PFSK-1 (cell line): ENCODE results near the gene ZNF385D.

Experiments used
- FOXP2 ChIP-seq: optimal IDR thresholded peaks from 2 replicates; pipeline ENCODE3; 2011; ENCODE audit warnings: borderline replicate concordance, control low read depth, inconsistent platforms; ENCODE audit not compliant: insufficient read depth; ENCODE audit errors: extremely low read length, extremely low read depth
- POLR2AphosphoS5 ChIP-seq: IDR thresholded peaks from 2 replicates; pipeline ENCODE4 v1.6.1; 2012; ENCODE audit warnings: low read depth, mild to moderate bottlenecking, control low read depth, low read length, moderate library complexity
- REST ChIP-seq, 2 experiments: IDR thresholded peaks; 2 replicates each; pipeline versions ENCODE4 v1.6.1 to v1.8.0; 2011 to 2012; ENCODE audit warnings: low read depth in 2 of 2, low read length in 2 of 2, control low read depth in 1 of 2, inconsistent platforms in 1 of 2, mild to moderate bottlenecking in 1 of 2, moderate library complexity in 1 of 2; ENCODE audit not compliant: insufficient read depth in 1 of 2
- SIN3A ChIP-seq: IDR thresholded peaks from 2 replicates; pipeline ENCODE4 v1.6.1; 2012; ENCODE audit warnings: mild to moderate bottlenecking, low read length, moderate library complexity, borderline replicate concordance; ENCODE audit not compliant: insufficient read depth
- TAF1 ChIP-seq: IDR thresholded peaks from 2 replicates; pipeline ENCODE4 v1.6.1; 2012; ENCODE audit warnings: low read length, control low read depth, borderline replicate concordance; ENCODE audit not compliant: insufficient read depth

The ZNF385D gene

GRCh38 chr3:21647961-21648360 lies 103.0 kb downstream of the ZNF385D start:
- TF ChIP-seq SIN3A (no peak), FOXP2 (no peak), POLR2AphosphoS5 (no peak), TAF1 (no peak), REST (IDR thresholded peaks at IDR 0.05; ENCODE audit: insufficient read depth in 1 of 2, low read depth in 2 of 2, low read length in 2 of 2) (no peak)

- TF ChIP-seq REST (IDR thresholded peaks at IDR 0.05; ENCODE audit: insufficient read depth in 1 of 2, low read depth in 2 of 2, low read length in 2 of 2) (no peak), FOXP2 (no peak), POLR2AphosphoS5 (no peak), TAF1 (no peak)
Observed at GRCh38 chr3:21645121-21645897, 105.7 kb downstream of the ZNF385D start.

GRCh38 chr3:21644268-21644667 lies 106.7 kb downstream of the ZNF385D start:
- TF ChIP-seq SIN3A (no peak), FOXP2 (no peak), REST (IDR thresholded peaks at IDR 0.05; ENCODE audit: insufficient read depth in 1 of 2, low read depth in 2 of 2, low read length in 2 of 2) (no peak), TAF1 (no peak), POLR2AphosphoS5 (no peak)

- no peak for TF ChIP-seq TAF1
- TF ChIP-seq POLR2AphosphoS5, result no peak
- no peak for TF ChIP-seq REST (IDR thresholded peaks at IDR 0.05; ENCODE audit: insufficient read depth in 1 of 2, low read depth in 2 of 2, low read length in 2 of 2)
- no peak for TF ChIP-seq FOXP2
- TF ChIP-seq SIN3A, result no peak
Observed at GRCh38 chr3:21643752-21644151, 107.3 kb downstream of the ZNF385D start.

- TF ChIP-seq POLR2AphosphoS5, result no peak
- no peak for TF ChIP-seq FOXP2
- no peak for TF ChIP-seq SIN3A
- no peak for TF ChIP-seq REST (IDR thresholded peaks at IDR 0.05; ENCODE audit: insufficient read depth in 1 of 2, low read depth in 2 of 2, low read length in 2 of 2)
- TF ChIP-seq TAF1, result no peak
Observed at GRCh38 chr3:21642433-21642832, 108.6 kb downstream of the ZNF385D start.
